ENCODE measurements around the gene CA10. TPM values are rescaled to one million over a fixed set of nuclear protein-coding genes. Genes with fewer than 3 reads are reported as not detected.

Gene CA10
- total and polyA plus RNA-seq, 7 donors: 0.28 to 2.9 (median 0.49) TPM; not detected in 2

- no peak for DNase-seq
- TF ChIP-seq EP300 (IDR thresholded peaks at IDR 0.05) (no peak), POLR2A (IDR thresholded peaks at IDR 0.05) (no peak)
- H3K36me3 ChIP-seq: no peaks in the 10 kb centered on the region
- H3K4me3 ChIP-seq: no peak overlapping the region
- peaks cover 9 to 59% (median 32%) of the 10 kb centered on the region in 3 donors for H3K27me3 ChIP-seq
- H3K27ac ChIP-seq: no peak overlapping the region
- intact Hi-C loops (cut with DNase I): no loop called here
- peaks cover 0 to 10% (median 5%) of the 10 kb centered on the region in 4 donors for H3K4me1 ChIP-seq
- whole genome bisulfite sequencing, 2 donors: 13 to 23% methylated on average over 40 of the region's 40 CpGs
- H3K9me3 ChIP-seq: peaks cover 0 to 3% (median 0%) of the 10 kb centered on the region in 4 donors
Observed at GRCh38 chr17:52159246-52160135, 977 bp upstream of the CA10 start.

DNA sequence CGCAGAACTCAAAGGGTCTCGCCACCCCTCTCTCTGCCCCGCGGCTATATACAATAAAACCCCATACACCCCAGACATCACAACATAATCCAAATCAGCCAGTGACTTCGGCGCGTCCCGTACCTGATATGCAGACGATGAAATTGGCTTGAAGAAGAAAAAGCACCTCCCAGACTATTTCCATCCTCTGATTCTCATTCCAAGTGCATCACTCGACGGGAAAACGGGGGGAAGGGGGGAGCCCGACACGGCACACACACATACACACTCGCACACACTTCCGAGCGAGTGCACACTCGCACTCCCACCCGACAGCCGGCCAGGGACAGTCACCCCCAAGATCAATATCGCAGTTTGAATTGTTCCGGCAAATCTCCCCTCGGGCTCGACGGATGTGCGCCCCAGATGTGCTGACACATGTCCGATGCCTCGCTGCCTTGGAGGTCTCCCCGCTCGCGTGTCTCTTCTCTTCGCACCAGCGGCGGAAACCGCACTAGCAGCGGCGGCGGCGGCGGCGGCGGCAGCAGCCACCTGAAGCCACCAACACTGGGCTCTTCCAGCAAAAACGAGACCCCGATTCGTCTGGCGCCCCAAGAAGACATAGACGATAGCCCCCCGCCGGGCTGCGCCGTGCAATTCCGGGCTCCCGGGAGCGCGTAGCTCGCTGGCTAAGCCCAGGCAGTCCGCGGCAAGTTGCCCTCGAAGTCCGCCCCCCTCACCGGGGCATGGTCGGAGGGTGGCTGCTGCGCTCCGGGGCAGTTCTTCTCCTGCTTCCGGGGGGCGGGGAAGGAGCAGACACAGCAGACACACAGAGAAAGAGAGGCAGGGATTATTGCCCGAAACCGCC is 688 bp downstream of the CA10 start:
- no peak overlapping the region for H3K4me3 ChIP-seq

DNA sequence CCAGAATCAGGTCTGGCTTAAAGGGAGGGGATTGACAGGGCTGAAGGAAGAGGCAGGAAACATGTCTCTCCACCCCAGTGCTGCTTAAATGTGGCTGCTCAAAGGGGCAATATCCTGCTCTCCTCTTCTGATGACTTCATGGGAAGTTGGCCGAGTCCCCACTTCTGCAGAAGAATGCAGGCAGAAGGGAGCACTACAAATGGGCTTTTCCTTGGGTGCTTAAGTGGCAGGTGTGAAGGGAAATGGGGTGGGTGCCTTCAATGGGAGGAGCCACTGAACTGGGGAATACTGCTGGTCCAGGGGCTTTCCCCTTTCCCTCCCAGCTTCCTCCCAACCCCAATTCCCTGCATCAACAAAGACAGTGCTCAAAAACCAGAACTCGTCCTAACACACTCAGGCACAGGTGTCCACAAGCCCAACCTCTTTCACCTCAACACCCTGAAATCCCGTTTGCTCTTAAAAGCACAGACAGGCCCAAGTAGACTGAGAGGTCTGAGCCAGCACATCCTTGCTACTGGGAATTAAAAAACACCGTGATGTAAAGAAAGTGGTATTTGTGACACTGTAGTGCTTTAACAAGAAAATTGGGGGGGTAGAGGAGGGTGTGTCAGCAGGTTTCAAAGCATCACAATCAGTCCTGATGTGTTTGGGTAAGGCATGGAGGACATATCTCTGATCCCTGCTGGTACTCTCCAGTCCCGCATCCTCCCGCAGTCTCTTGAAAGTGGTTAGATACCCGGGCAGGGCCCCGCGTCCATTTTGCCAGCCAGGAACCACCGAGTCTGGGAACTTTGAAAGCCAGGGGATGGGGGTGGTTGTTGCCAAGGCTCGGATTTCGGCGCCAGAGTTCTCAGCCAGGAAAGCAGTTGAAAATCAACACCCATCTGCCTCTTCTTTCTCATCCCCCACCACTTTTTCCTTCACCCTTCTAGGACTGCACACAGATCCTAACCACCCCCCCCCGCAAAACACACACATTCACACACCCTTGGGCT is 1.6 kb downstream of the CA10 start:
- no peak overlapping the region for H3K27ac ChIP-seq
- WGBS, 2 donors: 14 to 19% methylated on average over 14 of the region's 14 CpGs
- H3K4me3 ChIP-seq: no peak overlapping the region
- H3K27me3 ChIP-seq: peaks cover 9 to 59% (median 32%) of the 10 kb centered on the region in 3 donors
- intact Hi-C loops (cut with DNase I): no loop called here
- H3K36me3 ChIP-seq: no peaks in the 10 kb centered on the region
- no peak for DNase-seq
- no peak for TF ChIP-seq POLR2AphosphoS5 (IDR thresholded peaks at IDR 0.05)
- TF ChIP-seq EP300 (IDR thresholded peaks at IDR 0.05): no peak
- TF ChIP-seq CTCF (IDR thresholded peaks at IDR 0.05): no peak
- no peak for TF ChIP-seq POLR2A (IDR thresholded peaks at IDR 0.05)
- peaks cover 0 to 10% (median 5%) of the 10 kb centered on the region in 4 donors for H3K4me1 ChIP-seq
- no peaks in the 10 kb centered on the region for H3K9me3 ChIP-seq

More for the DNA sequence above, 688 bp downstream of the CA10 start:
- H3K27ac ChIP-seq: no peak overlapping the region
- intact Hi-C loops (cut with DNase I): no loop called here
- WGBS, 2 donors: 5 to 14% methylated on average over 68 of the region's 68 CpGs
- H3K9me3 ChIP-seq: peaks cover 0 to 3% (median 0%) of the 10 kb centered on the region in 4 donors
- peaks cover 9 to 59% (median 32%) of the 10 kb centered on the region in 3 donors for H3K27me3 ChIP-seq
- no peak for DNase-seq
- peaks cover 0 to 10% (median 5%) of the 10 kb centered on the region in 4 donors for H3K4me1 ChIP-seq
- H3K36me3 ChIP-seq: no peaks in the 10 kb centered on the region
- TF ChIP-seq POLR2AphosphoS5 (IDR thresholded peaks at IDR 0.05) (no peak), CTCF (IDR thresholded peaks at IDR 0.05) (no peak), POLR2A (IDR thresholded peaks at IDR 0.05) (no peak), EP300 (IDR thresholded peaks at IDR 0.05) (no peak)

GRCh38 chr17:52155301-52155700 is 3.2 kb downstream of the CA10 start:
- intact Hi-C loops (cut with DNase I): no loop called here
- Histone ChIP-seq H3K9me3 (no peaks in the 10 kb centered on the region), H3K4me1 (peaks cover 0 to 10% (median 5%) of the 10 kb centered on the region in 4 donors), H3K27me3 (peaks cover 9 to 44% (median 32%) of the 10 kb centered on the region in 3 donors), H3K27ac (no peak overlapping the region), H3K36me3 (no peaks in the 10 kb centered on the region), H3K4me3 (no peak overlapping the region)
- no peak for TF ChIP-seq POLR2AphosphoS5 (IDR thresholded peaks at IDR 0.05)
- TF ChIP-seq EP300 (IDR thresholded peaks at IDR 0.05): no peak
- TF ChIP-seq CTCF (IDR thresholded peaks at IDR 0.05): no peak
- no peak for TF ChIP-seq POLR2A (IDR thresholded peaks at IDR 0.05)
- no peak for DNase-seq

Data from sigmoid colon (tissue), 7 donors.